GM19023 (cell line): ENCODE measurements around the gene SFRP2.

Experiments used
- ATAC-seq: cut with Tn5 transposase; IDR thresholded peaks from one replicate; pipeline ENCODE4 v1.9.1; 2021; ENCODE audit warnings: mild to moderate bottlenecking, moderate library complexity; ENCODE audit not compliant: unreplicated experiment

The SFRP2 gene

GRCh38 chr4:153798901-153799693 is 10.2 kb upstream of the SFRP2 start:
- ATAC-seq = no peak

GRCh38 chr4:153798420-153798819 is 9.5 kb upstream of the SFRP2 start:
- no peak for ATAC-seq

GRCh38 chr4:153794006-153794405 is 5.1 kb upstream of the SFRP2 start:
- ATAC-seq = no peak

GRCh38 chr4:153792618-153793247 is 3.9 kb upstream of the SFRP2 start:
- no peak for ATAC-seq

- ATAC-seq = no peak
Observed at GRCh38 chr4:153791746-153792617, 3.1 kb upstream of the SFRP2 start.

- no peak for ATAC-seq
Observed at GRCh38 chr4:153790962-153791551, 2.2 kb upstream of the SFRP2 start.

GRCh38 chr4:153790500-153790865 is 1.6 kb upstream of the SFRP2 start:
- ATAC-seq = no peak

- ATAC-seq = no peak
Observed at GRCh38 chr4:153789741-153790499, 1.0 kb upstream of the SFRP2 start.

- no peak for ATAC-seq
Observed at GRCh38 chr4:153788051-153788412, 851 bp downstream of the SFRP2 start.

GRCh38 chr4:153787575-153787974 is 1.3 kb downstream of the SFRP2 start:
- ATAC-seq = no peak

- ATAC-seq = no peak
Observed at GRCh38 chr4:153787061-153787560, 1.8 kb downstream of the SFRP2 start.

GRCh38 chr4:153785910-153786721 is 2.8 kb downstream of the SFRP2 start:
- ATAC-seq = no peak

- ATAC-seq = no peak
Observed at GRCh38 chr4:153784166-153784699, 4.7 kb downstream of the SFRP2 start.

- no peak for ATAC-seq
Observed at GRCh38 chr4:153782581-153782980, 6.3 kb downstream of the SFRP2 start.

GRCh38 chr4:153781717-153782416 is 7.0 kb downstream of the SFRP2 start:
- no peak for ATAC-seq

GRCh38 chr4:153781280-153781679 is 7.6 kb downstream of the SFRP2 start:
- ATAC-seq = no peak

- no peak for ATAC-seq
Observed at GRCh38 chr4:153780876-153781275, 8.0 kb downstream of the SFRP2 start.

- no peak for ATAC-seq
Observed at GRCh38 chr4:153780221-153780620, 8.7 kb downstream of the SFRP2 start.

GRCh38 chr4:153778383-153778782 is 10.5 kb downstream of the SFRP2 start:
- ATAC-seq = no peak
